HG02852 (cell line): Measurements from ENCODE around the gene BCAS4.
A peak's percentile ranks its signal among the peaks of the same experiment; 100 is the strongest.

Experiments
- ATAC-seq: cut with Tn5 transposase; IDR thresholded peaks from one replicate; pipeline ENCODE4 v1.9.1; 2021; ENCODE audit warnings: mild to moderate bottlenecking, moderate library complexity; ENCODE audit not compliant: unreplicated experiment

Gene BCAS4

GRCh38 chr20:50821257-50821921 lies 26.5 kb downstream of the BCAS4 start:
- no peak for ATAC-seq

GRCh38 chr20:50821994-50822393 lies 27.1 kb downstream of the BCAS4 start:
- ATAC-seq: no peak

DNA sequence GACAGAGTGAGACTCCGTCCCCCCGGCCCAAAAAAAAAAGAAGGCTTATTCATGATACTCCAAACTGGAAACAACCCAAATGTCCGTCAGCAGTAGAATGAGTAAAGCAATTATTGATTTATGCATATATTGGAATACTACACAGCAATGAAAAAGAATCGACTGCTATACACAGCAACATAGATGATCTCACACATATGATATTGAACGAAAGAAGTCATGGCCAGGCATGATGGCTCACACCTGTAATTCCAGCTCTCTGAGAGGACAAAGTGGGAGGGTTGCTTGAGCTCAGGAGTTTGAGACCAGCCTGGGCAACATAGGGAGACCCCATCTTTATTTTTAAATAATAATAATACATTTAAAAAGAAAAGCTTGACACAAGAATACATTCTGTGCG lies 28.5 kb downstream of the BCAS4 start:
- ATAC-seq: no peak

DNA sequence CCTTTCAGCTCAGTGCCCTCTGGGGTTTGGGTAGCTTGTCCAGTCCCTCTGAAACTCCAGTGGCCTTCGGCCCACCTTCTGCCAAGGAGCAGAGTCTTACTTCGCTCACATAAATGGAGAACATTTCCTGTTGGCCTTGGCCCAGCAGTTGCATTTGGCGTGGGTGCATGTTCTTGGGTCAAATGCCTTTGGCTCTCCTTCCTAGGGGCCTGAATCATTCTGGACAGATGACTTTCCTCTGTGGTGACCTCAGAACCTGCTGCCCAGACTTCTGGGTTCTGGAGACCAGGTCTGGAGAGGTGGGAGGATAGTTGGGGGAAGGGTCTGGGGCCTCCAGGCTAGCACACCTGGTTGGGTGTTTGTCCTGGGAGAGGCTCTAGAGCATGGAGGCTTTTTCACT lies 29.3 kb downstream of the BCAS4 start:
- no peak for ATAC-seq

DNA sequence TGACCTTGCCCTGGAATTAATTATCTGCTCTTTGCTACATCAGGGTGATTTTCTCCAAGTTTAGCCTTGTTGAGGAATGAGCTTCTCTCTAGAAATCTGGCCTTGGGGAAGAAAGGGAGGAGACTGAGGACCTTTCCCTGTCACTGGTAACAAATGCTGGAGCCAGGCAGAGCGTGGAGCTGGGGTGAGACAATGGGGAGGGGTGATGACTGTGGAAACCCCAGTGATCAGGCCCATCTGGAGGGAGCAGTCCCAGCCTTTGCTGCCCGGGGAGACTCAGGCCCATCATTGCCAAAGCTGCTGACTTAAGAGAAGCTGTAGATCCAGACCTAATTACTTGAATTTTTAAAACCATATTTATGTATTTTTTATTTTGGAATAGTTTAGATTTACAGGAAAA lies 31.3 kb downstream of the BCAS4 start:
- no peak for ATAC-seq

GRCh38 chr20:50828363-50829136 lies 33.7 kb downstream of the BCAS4 start:
- no peak for ATAC-seq

DNA sequence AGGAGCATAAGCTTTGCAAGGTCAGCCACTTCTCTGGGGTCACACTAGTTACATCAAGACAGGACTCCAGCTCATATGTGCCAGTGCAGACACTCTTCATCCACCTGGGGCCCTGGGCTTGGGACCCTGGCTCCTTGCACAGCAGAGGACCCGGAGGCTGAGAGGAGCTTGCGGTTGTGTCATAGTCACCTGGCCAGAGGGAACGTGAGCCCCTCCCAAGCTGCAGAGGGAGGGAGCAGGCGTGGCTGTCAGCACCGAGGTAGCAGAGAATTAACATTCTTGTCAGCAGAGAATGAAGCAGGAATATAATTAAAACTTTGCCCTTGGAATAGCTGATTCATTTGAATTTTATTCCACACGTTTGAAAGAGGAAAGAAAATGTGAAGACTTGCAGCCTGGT lies 36.8 kb downstream of the BCAS4 start:
- ATAC-seq: no peak

DNA sequence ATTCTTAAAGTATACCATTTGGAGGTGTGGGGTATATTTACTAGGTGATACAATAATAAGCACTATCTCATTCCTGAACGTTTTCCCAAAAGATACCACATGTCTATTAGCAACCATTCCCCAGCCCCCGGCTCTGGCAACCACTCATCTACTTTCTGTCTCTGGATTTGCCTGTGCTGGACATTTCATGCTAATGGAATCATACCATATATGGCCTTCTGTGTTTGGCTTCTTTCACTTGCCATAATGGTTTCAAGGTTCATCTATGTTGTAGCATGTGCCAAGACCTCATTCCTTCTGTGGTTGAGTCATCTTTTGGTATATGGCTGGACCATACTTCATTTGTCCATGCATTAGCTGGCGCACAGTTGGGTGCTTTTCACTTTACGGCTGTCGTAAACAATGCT lies 39.7 kb downstream of the BCAS4 start:
- ATAC-seq: no peak

GRCh38 chr20:50837532-50838321 lies 42.9 kb downstream of the BCAS4 start:
- ATAC-seq: peak; percentile 90

DNA sequence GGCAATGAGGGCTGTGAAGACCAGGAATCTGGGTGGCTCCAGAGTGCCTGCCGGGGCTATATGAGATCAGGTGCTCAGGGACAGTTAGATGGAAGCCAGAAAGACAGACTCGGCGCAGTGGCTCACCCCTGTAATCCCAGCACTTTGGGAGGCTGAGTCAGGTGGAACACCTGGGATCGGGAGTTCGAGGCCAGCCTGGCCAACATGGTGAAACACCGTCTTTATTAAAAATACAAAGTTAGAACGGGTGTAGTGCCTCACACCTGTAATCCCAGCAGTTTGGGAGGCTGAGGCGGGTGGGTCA lies 43.4 kb downstream of the BCAS4 start:
- ATAC-seq: no peak

- ATAC-seq: no peak
These were observed 44.0 kb downstream of the BCAS4 start for GRCh38 chr20:50838707-50839385.

- no peak for ATAC-seq
These were observed 48.0 kb downstream of the BCAS4 start for GRCh38 chr20:50842821-50843220.

- ATAC-seq: no peak
These were observed 48.7 kb downstream of the BCAS4 start for GRCh38 chr20:50843331-50844276.

GRCh38 chr20:50844430-50845100 lies 49.7 kb downstream of the BCAS4 start:
- peak; percentile 96 for ATAC-seq

DNA sequence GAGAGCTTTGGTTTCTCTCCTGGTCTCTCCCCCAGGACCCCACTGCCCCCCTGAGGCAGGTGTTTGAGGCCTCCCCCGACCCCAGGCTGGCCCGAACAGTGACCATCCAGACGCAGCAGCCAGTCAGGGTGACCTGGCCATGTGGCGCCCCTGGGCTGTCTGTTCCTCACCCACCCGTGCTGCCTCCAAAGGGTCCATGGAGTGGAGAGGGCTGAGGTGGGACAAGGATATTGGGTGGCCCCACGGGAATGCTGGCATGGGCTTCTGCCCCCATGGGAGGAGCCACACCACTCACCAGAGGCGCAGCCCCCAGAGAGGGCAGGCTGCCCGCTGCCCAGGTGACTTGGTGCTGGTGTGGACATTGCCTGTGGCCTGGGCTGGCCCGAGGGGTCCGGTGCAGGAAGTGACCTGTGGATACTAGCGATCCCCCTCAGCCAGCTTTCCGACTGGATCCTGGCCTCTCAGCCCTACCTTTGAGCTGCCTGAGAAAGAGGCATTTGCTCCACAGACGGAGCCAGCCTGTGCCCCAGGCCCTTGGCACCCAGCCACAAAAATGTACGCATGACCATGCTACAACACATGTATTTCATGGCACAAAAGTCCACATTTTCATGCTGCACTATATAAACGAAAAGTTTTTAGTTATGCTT lies 50.8 kb downstream of the BCAS4 start:
- no peak for ATAC-seq

- ATAC-seq: no peak
These were observed 53.5 kb downstream of the BCAS4 start for GRCh38 chr20:50848341-50848808.

- peak; percentile 43 for ATAC-seq
These were observed 54.2 kb downstream of the BCAS4 start for GRCh38 chr20:50848846-50849673.

DNA sequence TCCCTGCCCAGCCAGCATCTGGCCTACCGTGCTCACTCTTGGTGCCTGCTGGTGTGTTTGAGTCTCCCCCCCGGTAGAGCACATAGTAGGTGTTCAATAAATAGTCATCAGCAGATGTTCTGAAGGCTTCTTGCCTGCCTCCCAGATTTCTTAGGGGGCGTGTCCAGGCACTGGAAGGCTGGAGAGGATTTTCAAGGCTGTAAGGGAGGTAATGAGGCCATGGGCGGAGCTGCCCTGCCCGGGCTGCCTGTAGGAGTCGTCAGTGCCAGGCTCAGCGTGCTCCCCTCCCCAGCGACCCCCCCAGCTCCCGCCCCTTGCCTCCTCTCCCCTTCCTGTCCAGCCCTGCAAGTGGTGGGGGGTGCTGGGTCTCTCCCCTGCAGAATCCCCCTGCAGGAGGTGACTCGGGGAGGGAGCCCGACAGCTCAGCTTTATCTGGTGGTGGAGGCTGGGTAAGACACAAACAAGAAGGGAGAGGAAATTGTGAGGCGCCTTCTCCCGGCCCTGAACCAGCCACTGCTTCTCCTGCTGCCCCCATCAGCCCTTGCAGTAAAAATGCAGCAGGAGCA lies 55.9 kb downstream of the BCAS4 start:
- no peak for ATAC-seq
